MM.1S (cell line): ENCODE data around the gene HMGCS1.

ENCODE experiments used
- DNase-seq: peaks from one replicate; pipeline ENCODE4 v3.0.0-alpha.2; 2015
- H2AFZ ChIP-seq: fragments of 300-600 bp; sonication (generic); 2 replicates; pipeline ENCODE4 v1.6.0; 2016; ENCODE audit warnings: antibody characterized with exemption, low read length
- H3F3A ChIP-seq: fragments of 300-600 bp; sonication (generic); 2 replicates; pipeline ENCODE4 v1.6.1; 2016; ENCODE audit warnings: mild to moderate bottlenecking, antibody characterized with exemption, low read length, moderate library complexity, mixed read lengths; ENCODE audit not compliant: insufficient read depth
- H3K27ac ChIP-seq: fragments of 300-600 bp; sonication (generic); 2 replicates; pipeline ENCODE4 v1.5.1; 2016; ENCODE audit warnings: mild to moderate bottlenecking, low read length
- H3K27me3 ChIP-seq: fragments of 300-600 bp; sonication (generic); replicated peaks from 2 replicates; pipeline ENCODE4 v1.6.0; 2016; ENCODE audit warnings: low read length; ENCODE audit not compliant: insufficient read depth
- H3K36me3 ChIP-seq: fragments of 300-600 bp; sonication (generic); replicated peaks from 2 replicates; pipeline ENCODE4 v1.6.1; 2016; ENCODE audit warnings: mild to moderate bottlenecking, low read length, mixed read lengths; ENCODE audit not compliant: insufficient read depth
- H3K4me1 ChIP-seq: fragments of 300-600 bp; sonication (generic); 2 replicates; pipeline ENCODE4 v1.6.1; 2016; ENCODE audit warnings: low read length, mixed read lengths
- H3K4me2 ChIP-seq: fragments of 300-600 bp; sonication (generic); 2 replicates; pipeline ENCODE4 v1.6.0; 2016; ENCODE audit warnings: low read depth, low read length
- H3K4me3 ChIP-seq: fragments of 300-600 bp; sonication (generic); 2 replicates; pipeline ENCODE4 v1.5.1; 2016; ENCODE audit warnings: low read length, mixed read lengths
- H3K79me2 ChIP-seq: fragments of 300-600 bp; sonication (generic); 2 replicates; pipeline ENCODE4 v1.6.1; 2016; ENCODE audit warnings: mixed run types, low read length, mixed read lengths
- H3K9ac ChIP-seq: fragments of 300-600 bp; sonication (generic); 2 replicates; pipeline ENCODE4 v1.6.1; 2016; ENCODE audit warnings: low read length, mixed read lengths
- H3K9me2 ChIP-seq: fragments of 300-600 bp; sonication (generic); replicated peaks from 2 replicates; pipeline ENCODE4 v1.6.1; 2016; ENCODE audit warnings: mild to moderate bottlenecking, low read length, mixed read lengths; ENCODE audit not compliant: insufficient read depth
- H3K9me3 ChIP-seq: fragments of 300-600 bp; sonication (generic); replicated peaks from 2 replicates; pipeline ENCODE4 v1.6.1; 2016; ENCODE audit warnings: mild to moderate bottlenecking, low read length, mixed read lengths; ENCODE audit not compliant: insufficient read depth
- H4K20me1 ChIP-seq: fragments of 300-600 bp; sonication (generic); 2 replicates; pipeline ENCODE4 v1.6.1; 2016; ENCODE audit warnings: mild to moderate bottlenecking, low read length, moderate library complexity, mixed read lengths; ENCODE audit not compliant: insufficient read depth
- EZH2 ChIP-seq: fragments of 300-600 bp; sonication (generic); optimal IDR thresholded peaks from 2 replicates; pipeline ENCODE3; 2017; ENCODE audit warnings: low read depth, mild to moderate bottlenecking, antibody characterized with exemption, low read length, mixed read lengths
- EZH2phosphoT487 ChIP-seq: fragments of 300-600 bp; sonication (generic); IDR thresholded peaks from 2 replicates; pipeline ENCODE4 v1.6.1; 2018; ENCODE audit warnings: antibody characterized with exemption, low read length
- TF ChIP-seq, protein P1 (sequence below): fragments of 300-600 bp; sonication (generic); IDR thresholded peaks from 2 replicates; pipeline ENCODE4 v1.5.1; 2016; ENCODE audit warnings: antibody characterized with exemption, low read length, mixed read lengths

HMGCS1 gene

DNA sequence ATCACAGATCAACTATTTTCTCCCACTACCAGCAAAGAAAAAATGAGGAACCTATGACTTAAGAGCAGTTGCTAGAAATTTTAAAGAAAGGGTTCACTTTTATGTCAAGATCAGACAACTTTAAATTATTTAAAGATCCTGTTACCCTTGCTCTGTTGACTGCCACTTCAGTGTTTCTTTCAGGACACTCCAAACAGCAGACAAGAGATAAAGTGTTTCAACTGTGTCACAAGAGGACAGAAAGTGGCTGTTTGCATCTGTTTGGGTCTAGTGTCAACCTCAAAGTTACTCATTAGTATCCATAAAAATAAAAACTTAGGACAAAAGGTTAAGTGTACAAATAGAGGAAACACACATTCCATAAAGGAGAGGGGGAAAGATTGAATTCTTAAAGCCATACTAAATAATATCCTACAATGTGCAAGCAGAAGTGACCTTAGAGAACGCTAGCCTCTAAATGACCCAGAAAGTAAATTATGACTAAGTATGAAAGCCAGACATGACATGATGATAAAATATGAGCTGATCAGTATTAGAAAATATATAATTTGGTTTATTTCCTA is 24.9 kb downstream of the HMGCS1 start:
- no peak overlapping the region for H3K27ac ChIP-seq
- no peaks in the 10 kb centered on the region for H3K79me2 ChIP-seq
- H3K9me2 ChIP-seq = no peaks in the 10 kb centered on the region
- no peaks in the 10 kb centered on the region for H3K9me3 ChIP-seq
- no peak overlapping the region for H3K9ac ChIP-seq
- peaks cover 15% of the 10 kb centered on the region for H3K4me1 ChIP-seq
- no peaks in the 10 kb centered on the region for H3K27me3 ChIP-seq
- TF ChIP-seq, protein P1, sequence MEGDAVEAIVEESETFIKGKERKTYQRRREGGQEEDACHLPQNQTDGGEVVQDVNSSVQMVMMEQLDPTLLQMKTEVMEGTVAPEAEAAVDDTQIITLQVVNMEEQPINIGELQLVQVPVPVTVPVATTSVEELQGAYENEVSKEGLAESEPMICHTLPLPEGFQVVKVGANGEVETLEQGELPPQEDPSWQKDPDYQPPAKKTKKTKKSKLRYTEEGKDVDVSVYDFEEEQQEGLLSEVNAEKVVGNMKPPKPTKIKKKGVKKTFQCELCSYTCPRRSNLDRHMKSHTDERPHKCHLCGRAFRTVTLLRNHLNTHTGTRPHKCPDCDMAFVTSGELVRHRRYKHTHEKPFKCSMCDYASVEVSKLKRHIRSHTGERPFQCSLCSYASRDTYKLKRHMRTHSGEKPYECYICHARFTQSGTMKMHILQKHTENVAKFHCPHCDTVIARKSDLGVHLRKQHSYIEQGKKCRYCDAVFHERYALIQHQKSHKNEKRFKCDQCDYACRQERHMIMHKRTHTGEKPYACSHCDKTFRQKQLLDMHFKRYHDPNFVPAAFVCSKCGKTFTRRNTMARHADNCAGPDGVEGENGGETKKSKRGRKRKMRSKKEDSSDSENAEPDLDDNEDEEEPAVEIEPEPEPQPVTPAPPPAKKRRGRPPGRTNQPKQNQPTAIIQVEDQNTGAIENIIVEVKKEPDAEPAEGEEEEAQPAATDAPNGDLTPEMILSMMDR = no peak
- TF ChIP-seq EZH2phosphoT487 (no peak), EZH2 (no peak)
- H3K4me3 ChIP-seq = no peak overlapping the region
- H3F3A ChIP-seq = no peaks in the 10 kb centered on the region
- no peak for DNase-seq
- no peak overlapping the region for H2AFZ ChIP-seq
- H3K36me3 ChIP-seq = peaks cover 9% of the 10 kb centered on the region; the same call in 1 of the 2 replicates
- no peak overlapping the region for H3K4me2 ChIP-seq
- H4K20me1 ChIP-seq = no peaks in the 10 kb centered on the region

DNA sequence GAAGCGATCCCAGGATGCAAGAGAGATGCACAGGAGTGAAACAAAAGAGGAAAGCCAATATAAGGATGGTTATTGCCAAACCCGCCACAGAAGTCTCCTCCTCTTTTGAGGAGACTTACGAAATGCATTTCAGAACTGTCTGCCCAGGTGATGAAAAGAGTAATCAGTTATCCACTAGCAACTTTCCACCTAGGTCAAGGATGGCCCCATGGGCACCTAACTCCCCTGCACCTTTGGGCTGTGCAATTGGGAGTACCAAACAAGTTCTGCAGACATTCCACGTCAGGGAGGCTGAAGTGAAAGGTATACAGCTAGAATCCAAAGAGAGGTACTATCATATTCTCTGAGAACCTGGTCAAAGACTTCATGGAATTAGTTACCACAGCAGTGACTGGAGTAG is 25.7 kb downstream of the HMGCS1 start:
- H3K4me3 ChIP-seq = no peak overlapping the region
- no peak overlapping the region for H3K9ac ChIP-seq
- H3F3A ChIP-seq = no peaks in the 10 kb centered on the region
- no peak overlapping the region for H3K27ac ChIP-seq
- H2AFZ ChIP-seq = no peak overlapping the region
- no peaks in the 10 kb centered on the region for H4K20me1 ChIP-seq
- peaks cover 15% of the 10 kb centered on the region for H3K4me1 ChIP-seq
- TF ChIP-seq EZH2phosphoT487 = no peak
- no peak for TF ChIP-seq EZH2
- TF ChIP-seq, protein P1 = no peak
- H3K4me2 ChIP-seq = no peak overlapping the region
- H3K9me2 ChIP-seq = no peaks in the 10 kb centered on the region
- no peak for DNase-seq
- peaks cover 9% of the 10 kb centered on the region; the same call in 1 of the 2 replicates for H3K36me3 ChIP-seq
- no peaks in the 10 kb centered on the region for H3K27me3 ChIP-seq
- no peaks in the 10 kb centered on the region for H3K9me3 ChIP-seq
- no peaks in the 10 kb centered on the region for H3K79me2 ChIP-seq

DNA sequence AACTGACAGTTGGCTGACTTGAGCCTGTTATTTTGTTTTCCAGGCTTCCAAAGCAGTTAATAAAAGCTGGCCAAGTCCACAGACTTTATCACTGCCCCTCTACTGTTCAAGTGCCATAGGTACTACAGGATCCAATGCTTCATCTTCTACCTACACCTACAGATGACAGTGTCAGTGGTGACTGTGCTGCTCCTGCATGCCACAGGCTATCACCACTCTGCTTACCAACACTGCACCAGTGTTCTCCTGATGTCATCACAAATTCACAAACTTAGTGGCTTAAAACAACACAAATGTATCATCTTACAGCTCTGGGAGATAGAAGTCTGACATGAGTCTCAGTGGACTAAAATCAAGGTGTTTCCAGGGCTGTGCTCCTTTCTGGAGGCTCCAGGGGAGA is 26.6 kb downstream of the HMGCS1 start:
- peaks cover 9% of the 10 kb centered on the region; the same call in 1 of the 2 replicates for H3K36me3 ChIP-seq
- no peak for DNase-seq
- H3K9me3 ChIP-seq = no peaks in the 10 kb centered on the region
- no peak overlapping the region for H3K9ac ChIP-seq
- H3F3A ChIP-seq = no peaks in the 10 kb centered on the region
- TF ChIP-seq EZH2 (no peak), EZH2phosphoT487 (no peak)
- TF ChIP-seq, protein P1 = no peak
- no peak overlapping the region for H3K4me3 ChIP-seq
- H2AFZ ChIP-seq = no peak overlapping the region
- H3K4me1 ChIP-seq = peaks cover 14% of the 10 kb centered on the region
- H4K20me1 ChIP-seq = no peaks in the 10 kb centered on the region
- no peak overlapping the region for H3K4me2 ChIP-seq
- no peaks in the 10 kb centered on the region for H3K9me2 ChIP-seq
- H3K79me2 ChIP-seq = no peaks in the 10 kb centered on the region
- no peak overlapping the region for H3K27ac ChIP-seq
- no peaks in the 10 kb centered on the region for H3K27me3 ChIP-seq
